Measurements from ENCODE around the gene RBMS1.
A peak's percentile ranks its signal among the peaks of the same experiment; 100 is the strongest.

DNA sequence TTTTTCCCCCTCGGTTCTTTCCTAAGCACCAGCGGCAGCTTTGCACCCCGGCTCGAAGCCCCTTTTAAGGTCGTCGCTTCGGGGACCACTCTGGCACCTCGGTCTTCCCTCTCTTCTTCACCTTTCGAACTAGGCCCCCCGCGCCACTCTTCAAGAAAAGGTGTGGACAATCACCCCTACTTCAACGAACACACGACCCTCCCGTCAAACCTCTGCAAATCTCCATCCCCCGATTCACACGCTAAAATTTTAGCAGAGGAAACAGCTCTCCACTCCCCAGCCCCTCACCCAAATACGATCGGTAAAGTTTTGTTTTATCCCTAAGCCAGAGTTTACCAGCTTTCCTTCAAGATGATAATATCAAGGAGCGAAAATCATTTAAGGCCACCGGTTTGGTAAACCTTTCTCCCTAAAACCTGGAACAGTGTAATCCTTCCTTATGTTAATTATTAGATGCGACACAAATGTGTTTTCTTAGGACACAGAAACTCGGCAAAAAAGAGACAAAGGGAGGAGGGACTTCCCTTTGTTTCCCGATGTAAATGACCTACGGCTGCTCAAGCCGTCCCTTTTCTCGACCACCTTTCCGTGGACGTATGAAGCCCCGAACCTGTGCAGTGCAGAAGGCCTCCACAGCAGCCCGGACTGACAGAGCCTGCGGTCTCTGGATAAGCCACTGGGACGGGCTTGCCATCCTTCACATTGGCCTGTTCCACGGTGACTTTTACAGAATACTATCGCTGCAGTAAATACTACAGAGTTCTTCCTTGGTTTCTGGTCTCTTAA lies 85.2 kb downstream of the RBMS1 start:
- TF ChIP-seq, protein P1, sequence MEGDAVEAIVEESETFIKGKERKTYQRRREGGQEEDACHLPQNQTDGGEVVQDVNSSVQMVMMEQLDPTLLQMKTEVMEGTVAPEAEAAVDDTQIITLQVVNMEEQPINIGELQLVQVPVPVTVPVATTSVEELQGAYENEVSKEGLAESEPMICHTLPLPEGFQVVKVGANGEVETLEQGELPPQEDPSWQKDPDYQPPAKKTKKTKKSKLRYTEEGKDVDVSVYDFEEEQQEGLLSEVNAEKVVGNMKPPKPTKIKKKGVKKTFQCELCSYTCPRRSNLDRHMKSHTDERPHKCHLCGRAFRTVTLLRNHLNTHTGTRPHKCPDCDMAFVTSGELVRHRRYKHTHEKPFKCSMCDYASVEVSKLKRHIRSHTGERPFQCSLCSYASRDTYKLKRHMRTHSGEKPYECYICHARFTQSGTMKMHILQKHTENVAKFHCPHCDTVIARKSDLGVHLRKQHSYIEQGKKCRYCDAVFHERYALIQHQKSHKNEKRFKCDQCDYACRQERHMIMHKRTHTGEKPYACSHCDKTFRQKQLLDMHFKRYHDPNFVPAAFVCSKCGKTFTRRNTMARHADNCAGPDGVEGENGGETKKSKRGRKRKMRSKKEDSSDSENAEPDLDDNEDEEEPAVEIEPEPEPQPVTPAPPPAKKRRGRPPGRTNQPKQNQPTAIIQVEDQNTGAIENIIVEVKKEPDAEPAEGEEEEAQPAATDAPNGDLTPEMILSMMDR (IDR thresholded peaks at IDR 0.05) = no peak
- peak in 1 of 2 donors; percentile 4 for TF ChIP-seq POLR2A (IDR thresholded peaks at IDR 0.05)
- no peak for TF ChIP-seq POLR2AphosphoS5 (IDR thresholded peaks at IDR 0.05; ENCODE audit: insufficient read depth in 1 of 2, low read depth in 1 of 2)

All from vagina (tissue), 2 donors.